GM10266 (cell line): ENCODE data around the gene PLCD1.

Experiments
- DNase-seq: peaks from one replicate; pipeline ENCODE4 v3.0.0; 2012; ENCODE audit errors: extremely low spot score
- CTCF ChIP-seq: IDR thresholded peaks from 2 replicates; pipeline ENCODE4 v1.5.1; 2012; ENCODE audit warnings: mild to moderate bottlenecking, low read depth; ENCODE audit not compliant: control insufficient read depth, insufficient read depth; ENCODE audit errors: missing control alignments

PLCD1 gene

GRCh38 chr3:38009807-38010591 lies 19.4 kb downstream of the PLCD1 start:
- TF ChIP-seq CTCF = no peak
- DNase-seq = no peak

GRCh38 chr3:38008971-38009580 lies 20.4 kb downstream of the PLCD1 start:
- no peak for DNase-seq
- no peak for TF ChIP-seq CTCF

- DNase-seq = no peak
- TF ChIP-seq CTCF = no peak
Measured at GRCh38 chr3:38008191-38008701, 21.2 kb downstream of the PLCD1 start.

- DNase-seq = no peak
- TF ChIP-seq CTCF = no peak
Measured at GRCh38 chr3:38007754-38008090, 21.7 kb downstream of the PLCD1 start.

GRCh38 chr3:38006445-38006995 lies 22.9 kb downstream of the PLCD1 start:
- no peak for TF ChIP-seq CTCF
- DNase-seq = no peak

GRCh38 chr3:38006031-38006430 lies 23.4 kb downstream of the PLCD1 start:
- no peak for TF ChIP-seq CTCF
- no peak for DNase-seq
